OCI-LY7 (cell line): ENCODE results near the gene CLEC18A.
"Not testable (repeated sequence)": the region's sequence is repeated elsewhere in the genome, so short reads cannot be mapped to it uniquely, and the experiment has no call there.

Experiments
- EZH2phosphoT487 ChIP-seq: fragments of 200-600 bp; sonication (generic); IDR thresholded peaks from 2 replicates; pipeline ENCODE4 v1.6.1; 2018; ENCODE audit warnings: low read depth, borderline replicate concordance, mild to moderate bottlenecking, mixed run types, antibody characterized with exemption, low read length, moderate library complexity, mixed read lengths
- TF ChIP-seq, protein P1 (sequence below): fragments of 200-600 bp; sonication (generic); conservative IDR thresholded peaks from 2 replicates; pipeline ENCODE4 v1.5.1; 2014; ENCODE audit warnings: mild to moderate bottlenecking, antibody characterized with exemption, low read length, moderate library complexity, mixed read lengths

DNA sequence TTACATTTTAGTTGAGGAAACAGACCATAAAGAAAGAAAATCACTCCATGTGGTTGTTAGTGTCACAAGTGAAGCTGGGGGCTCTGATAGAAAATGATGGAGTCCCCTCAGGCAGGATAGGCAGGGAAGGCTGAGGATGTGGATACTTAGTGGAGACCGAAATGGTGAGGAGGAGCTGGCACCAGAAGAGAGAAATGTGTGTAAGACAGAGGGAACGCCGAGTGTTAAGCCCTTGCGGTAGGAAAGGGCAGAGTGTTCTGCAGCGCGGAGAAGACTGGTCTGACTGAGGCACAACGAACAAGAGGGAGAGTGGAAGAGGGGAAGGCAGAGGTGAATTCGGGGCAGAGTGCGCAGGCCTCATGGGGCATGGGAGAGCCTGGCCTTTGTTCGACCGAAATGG is 61.2 kb downstream of the CLEC18A start:
- TF ChIP-seq, protein P1, sequence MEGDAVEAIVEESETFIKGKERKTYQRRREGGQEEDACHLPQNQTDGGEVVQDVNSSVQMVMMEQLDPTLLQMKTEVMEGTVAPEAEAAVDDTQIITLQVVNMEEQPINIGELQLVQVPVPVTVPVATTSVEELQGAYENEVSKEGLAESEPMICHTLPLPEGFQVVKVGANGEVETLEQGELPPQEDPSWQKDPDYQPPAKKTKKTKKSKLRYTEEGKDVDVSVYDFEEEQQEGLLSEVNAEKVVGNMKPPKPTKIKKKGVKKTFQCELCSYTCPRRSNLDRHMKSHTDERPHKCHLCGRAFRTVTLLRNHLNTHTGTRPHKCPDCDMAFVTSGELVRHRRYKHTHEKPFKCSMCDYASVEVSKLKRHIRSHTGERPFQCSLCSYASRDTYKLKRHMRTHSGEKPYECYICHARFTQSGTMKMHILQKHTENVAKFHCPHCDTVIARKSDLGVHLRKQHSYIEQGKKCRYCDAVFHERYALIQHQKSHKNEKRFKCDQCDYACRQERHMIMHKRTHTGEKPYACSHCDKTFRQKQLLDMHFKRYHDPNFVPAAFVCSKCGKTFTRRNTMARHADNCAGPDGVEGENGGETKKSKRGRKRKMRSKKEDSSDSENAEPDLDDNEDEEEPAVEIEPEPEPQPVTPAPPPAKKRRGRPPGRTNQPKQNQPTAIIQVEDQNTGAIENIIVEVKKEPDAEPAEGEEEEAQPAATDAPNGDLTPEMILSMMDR: not testable (repeated sequence)
- TF ChIP-seq EZH2phosphoT487: not testable (repeated sequence)
